Colon (tissue), 2 donors: ENCODE measurements around the gene MYBPHL.

Source experiments
- FAIRE-seq: peaks from 2 replicates; lab custom pipeline; 2012; peaks lifted over from hg19 to GRCh38; lab: Jason Lieb, UNC
- donor health status: control.
- donor health status: control.

MYBPHL gene

GRCh38 chr1:109279615-109280278 is 27.1 kb downstream of the MYBPHL start:
- FAIRE-seq = no peak

- no peak for FAIRE-seq
Observed at GRCh38 chr1:109277434-109278204, 29.2 kb downstream of the MYBPHL start.

DNA sequence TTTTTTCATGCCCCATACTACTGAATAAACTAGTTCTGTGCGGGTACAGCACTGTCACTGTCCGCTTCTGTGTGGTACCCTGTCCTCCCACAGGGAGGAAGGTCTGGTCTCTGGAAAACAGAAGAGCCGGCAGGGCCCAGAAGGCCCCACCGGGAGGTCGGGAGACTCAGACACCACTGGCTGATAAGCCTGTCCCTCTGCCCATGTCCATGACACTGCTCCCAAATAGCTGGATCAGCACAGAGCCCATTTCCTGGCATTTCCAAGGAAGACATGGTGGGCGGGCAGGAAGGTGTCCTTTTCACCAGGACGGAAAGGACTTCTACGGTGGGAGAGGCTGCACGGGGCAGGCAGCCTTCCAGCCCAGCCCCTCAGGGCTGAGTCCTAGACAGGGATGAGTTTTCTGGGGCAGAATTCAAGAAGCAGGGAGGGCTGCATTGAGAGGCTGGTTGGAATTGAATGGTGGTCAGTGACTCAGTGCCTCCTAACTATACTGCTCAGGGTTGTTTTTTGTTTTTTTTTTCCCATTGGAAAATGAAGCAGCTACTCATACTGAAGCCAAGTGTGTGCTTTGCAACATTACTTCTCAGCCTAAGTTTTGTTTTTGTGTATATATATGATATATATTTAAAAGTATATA is 31.0 kb downstream of the MYBPHL start:
- no peak for FAIRE-seq

DNA sequence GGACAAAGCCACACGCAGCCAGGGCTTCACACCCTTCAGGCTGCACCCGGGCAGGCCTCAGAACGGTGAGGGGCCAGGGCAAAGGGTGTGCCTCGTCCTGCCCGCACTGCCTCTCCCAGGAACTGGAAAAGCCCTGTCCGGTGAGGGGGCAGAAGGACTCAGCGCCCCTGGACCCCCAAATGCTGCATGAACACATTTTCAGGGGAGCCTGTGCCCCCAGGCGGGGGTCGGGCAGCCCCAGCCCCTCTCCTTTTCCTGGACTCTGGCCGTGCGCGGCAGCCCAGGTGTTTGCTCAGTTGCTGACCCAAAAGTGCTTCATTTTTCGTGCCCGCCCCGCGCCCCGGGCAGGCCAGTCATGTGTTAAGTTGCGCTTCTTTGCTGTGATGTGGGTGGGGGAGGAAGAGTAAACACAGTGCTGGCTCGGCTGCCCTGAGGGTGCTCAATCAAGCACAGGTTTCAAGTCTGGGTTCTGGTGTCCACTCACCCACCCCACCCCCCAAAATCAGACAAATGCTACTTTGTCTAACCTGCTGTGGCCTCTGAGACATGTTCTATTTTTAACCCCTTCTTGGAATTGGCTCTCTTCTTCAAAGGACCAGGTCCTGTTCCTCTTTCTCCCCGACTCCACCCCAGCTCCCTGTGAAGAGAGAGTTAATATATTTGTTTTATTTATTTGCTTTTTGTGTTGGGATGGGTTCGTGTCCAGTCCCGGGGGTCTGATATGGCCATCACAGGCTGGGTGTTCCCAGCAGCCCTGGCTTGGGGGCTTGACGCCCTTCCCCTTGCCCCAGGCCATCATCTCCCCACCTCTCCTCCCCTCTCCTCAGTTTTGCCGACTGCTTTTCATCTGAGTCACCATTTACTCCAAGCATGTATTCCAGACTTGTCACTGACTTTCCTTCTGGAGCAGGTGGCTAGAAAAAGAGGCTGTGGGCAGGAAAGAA is 32.0 kb downstream of the MYBPHL start:
- no peak for FAIRE-seq

DNA sequence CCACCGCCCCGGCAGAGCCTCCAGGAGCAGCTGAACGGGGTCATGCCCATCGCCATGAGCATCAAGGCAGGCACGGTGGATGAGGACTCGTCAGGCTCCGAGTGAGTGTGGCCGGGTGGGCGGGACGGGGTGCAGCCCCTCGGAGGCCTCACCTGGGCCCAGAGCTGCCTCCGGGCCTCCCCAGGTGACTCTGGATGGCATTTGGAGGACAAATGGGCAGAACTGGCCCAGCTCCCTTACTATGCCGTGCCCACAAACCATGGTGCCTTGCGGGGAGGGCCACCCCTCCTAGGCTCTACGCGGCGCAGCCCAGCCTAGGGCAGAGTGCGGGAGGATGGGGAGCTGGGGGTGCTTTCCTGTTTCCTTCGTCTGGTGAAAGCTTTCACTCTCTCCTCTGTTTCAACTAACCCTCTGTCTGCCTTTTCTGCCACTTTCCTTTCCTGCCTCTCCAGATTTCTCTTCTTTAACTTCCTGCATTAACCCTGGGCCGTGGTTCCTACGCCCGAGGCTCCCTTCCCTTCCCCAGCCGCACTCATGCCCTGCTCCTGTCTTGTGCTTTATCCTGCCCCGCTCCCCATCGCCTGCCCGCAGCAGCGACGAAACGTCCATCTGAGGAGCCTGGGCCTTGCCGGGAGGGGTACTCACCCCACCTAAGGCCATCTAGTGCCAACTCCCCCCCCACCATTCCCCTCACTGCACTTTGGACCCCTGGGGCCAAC is 33.1 kb downstream of the MYBPHL start:
- no peak for FAIRE-seq

DNA sequence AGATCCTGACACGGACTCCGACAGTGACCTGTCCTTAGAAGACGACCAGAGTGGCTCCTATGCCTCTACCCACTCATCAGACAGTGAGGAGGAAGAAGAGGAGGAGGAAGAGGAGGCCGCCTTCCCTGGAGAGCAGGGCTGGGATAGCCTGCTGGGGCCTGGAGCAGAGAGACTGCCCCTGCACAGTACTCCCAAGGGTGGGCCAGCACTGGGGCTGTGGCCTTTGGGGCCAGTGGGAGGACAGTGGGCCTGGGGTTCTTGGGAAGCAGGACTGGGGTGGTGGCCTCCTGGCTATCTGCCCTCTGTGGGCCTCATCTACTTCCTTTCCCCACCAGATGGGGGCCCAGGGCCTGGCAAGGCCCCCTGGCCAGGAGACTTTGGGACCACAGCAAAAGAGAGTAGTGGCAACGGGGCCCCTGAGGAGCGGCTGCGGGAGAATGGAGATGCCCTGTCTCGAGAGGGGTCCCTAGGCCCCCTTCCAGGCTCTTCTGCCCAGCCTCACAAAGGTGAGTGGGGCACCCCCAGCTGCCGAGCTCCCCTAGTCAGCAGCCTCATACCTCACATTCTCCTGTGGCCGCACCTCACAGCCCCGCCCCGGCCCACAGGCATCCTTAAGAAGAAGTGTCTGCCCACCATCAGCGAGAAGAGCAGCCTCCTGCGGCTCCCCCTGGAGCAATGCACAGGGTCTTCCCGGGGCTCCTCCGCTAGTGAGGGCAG is 33.8 kb downstream of the MYBPHL start:
- no peak for FAIRE-seq

- FAIRE-seq = no peak
Observed at GRCh38 chr1:109272021-109272799, 34.6 kb downstream of the MYBPHL start.

DNA sequence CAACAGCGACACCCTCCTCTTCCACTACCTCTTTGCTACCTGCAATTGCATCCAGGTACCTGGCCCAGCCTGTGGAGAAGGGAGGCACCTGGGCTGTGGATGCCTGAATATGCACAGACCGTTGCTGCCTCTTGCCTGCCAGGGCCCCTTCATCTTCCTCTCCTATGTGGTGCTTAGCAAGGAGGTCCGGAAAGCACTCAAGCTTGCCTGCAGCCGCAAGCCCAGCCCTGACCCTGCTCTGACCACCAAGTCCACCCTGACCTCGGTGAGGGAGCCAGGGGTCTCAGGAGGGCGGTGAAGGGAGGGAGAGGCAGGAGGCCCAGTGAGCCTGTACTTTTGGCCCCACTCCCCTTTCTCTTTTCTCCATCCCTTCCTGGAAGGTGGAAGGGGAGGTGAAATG is 35.4 kb downstream of the MYBPHL start:
- FAIRE-seq = no peak

DNA sequence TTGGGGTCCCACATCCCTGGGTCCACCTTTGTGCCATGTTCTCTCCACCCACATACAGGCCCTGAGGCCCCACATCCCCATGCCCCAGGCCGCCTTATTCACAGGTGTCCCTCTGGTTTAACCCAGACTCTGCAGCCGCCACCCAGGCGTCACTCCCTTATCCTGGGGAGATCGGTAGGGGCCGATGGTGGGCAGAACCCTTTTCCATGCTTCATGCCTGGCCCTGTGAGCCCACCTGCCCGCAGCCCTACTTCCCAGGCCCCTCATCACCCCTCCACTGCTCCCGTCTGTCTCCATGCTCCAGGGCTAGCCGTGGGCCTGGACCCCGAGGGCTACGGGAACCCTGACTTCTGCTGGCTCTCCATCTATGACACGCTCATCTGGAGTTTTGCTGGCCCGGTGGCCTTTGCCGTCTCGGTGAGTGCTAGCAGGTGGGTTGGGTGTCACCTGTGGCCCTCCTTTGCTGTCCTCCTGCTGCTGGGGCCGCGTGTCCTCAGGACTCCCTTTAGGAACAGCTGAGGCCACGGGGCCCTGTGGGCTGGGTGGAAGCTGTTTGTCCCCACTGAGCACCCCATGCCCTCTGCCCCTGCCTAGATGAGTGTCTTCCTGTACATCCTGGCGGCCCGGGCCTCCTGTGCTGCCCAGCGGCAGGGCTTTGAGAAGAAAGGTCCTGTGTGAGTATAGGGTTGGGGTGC is 36.0 kb downstream of the MYBPHL start:
- no peak for FAIRE-seq

DNA sequence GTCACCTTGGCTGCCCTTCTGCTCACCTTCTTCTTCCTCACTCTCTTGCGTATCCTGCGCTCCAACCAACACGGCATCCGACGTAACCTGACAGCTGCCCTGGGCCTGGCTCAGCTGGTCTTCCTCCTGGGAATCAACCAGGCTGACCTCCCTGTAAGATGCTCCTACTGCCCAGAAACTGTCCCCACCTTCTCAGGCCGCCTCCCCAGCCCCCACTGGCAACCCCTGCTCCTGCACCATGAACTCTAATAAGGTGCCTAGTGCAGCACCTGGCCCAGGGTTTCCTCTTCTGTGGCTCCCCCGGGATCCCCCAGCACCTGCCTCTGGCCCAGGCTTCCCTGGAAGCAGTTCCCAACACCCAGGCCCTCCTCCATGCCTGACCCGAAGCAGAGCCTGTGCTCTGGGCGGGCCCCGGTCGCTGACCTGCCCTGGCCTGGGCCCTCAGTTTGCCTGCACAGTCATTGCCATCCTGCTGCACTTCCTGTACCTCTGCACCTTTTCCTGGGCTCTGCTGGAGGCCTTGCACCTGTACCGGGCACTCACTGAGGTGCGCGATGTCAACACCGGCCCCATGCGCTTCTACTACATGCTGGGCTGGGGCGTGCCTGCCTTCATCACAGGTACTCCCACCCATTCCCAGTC is 36.7 kb downstream of the MYBPHL start:
- no peak for FAIRE-seq

DNA sequence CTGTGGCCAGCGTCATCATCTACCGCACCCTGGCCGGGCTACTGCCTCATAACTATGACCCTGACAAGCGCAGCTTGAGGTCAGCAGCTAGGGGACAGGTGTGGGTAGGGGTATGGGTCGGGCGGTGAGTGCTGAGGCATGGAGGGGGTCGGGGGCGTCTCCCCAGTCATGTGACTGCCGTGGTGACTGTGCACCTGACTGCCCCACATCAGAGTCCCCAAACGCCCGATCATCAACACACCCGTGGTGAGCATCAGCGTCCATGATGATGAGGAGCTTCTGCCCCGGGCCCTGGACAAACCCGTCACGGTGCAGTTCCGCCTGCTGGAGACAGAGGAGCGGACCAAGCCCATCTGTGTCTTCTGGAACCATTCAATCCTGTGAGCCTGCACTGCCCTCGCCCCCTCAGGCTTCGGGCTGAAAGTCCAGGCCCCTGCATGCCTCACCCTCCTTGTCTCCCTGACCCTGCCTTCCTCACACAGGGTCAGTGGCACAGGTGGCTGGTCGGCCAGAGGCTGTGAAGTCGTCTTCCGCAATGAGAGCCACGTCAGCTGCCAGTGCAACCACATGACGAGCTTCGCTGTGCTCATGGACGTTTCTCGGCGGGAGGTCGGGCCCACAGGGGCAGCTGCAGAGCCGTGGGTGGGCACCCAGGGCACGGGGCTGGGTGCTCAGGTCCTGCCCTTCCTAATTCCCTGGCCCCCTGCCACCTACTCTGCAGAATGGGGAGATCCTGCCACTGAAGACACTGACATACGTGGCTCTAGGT is 37.4 kb downstream of the MYBPHL start:
- FAIRE-seq = no peak

GRCh38 chr1:109268431-109269211 is 38.2 kb downstream of the MYBPHL start:
- no peak for FAIRE-seq

- no peak for FAIRE-seq
Observed at GRCh38 chr1:109267743-109268300, 39.0 kb downstream of the MYBPHL start.

DNA sequence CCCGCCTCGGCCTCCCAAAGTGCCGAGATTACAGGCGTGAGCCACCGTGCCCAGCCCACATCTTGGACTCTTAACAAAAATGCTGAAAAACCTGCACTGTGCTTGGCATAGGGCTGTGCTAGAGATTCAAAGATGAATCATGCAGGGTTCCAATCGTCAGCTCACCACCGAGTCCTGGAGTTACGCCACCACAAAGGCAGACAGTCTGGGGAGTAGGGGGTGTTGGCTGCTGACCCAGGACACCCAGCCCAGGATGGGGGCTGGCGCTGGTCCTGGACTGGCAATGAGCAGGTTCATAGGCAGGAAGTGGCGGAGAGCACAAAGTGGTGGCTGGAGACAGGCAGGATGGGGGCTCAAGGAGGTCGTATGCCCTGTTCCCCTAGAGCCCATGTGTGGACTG is 39.8 kb downstream of the MYBPHL start:
- no peak for FAIRE-seq

DNA sequence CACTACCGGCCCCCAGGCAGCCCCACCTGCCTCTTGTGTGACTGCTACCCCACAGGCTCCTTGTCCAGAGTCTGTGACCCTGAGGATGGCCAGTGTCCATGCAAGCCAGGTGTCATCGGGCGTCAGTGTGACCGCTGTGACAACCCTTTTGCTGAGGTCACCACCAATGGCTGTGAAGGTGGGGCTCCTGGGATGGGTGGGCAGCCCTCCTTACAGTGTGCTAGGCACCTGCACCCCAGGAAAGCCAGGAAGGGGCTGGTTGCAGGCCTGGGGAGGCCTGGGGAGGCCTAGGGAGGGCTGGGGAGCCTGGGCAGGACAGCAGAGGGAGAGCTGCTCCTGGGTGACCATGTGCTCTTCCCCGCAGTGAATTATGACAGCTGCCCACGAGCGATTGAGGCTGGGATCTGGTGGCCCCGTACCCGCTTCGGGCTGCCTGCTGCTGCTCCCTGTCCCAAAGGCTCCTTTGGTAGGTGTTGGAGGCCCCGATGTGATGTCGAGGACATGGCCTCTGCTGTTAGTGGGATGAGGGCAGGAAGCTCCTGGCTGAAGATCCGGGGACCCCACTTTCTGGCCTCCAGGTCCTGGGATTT is 41.0 kb downstream of the MYBPHL start:
- no peak for FAIRE-seq

- FAIRE-seq = no peak
Observed at GRCh38 chr1:109265016-109265415, 41.8 kb downstream of the MYBPHL start.

GRCh38 chr1:109264379-109264755 is 42.4 kb downstream of the MYBPHL start:
- no peak for FAIRE-seq
